Coronary artery (tissue), 2 donors: Measurements from ENCODE around the gene TACR3.
A peak's percentile ranks its signal among the peaks of the same experiment; 100 is the strongest.
"Not testable (repeated sequence)": the region's sequence is repeated elsewhere in the genome, so short reads cannot be mapped to it uniquely, and the experiment has no call there.

Experiments
- DNase-seq: peaks from one replicate; pipeline ENCODE4 v3.0.0-alpha.2; 2017; ENCODE audit warnings: low spot score
- H3K27ac ChIP-seq, 2 donors: fragments of 200-600 bp; sonication (generic); one replicate each; pipeline ENCODE4 v1.5.1; 2016 to 2019
- H3K4me3 ChIP-seq: fragments of 200-600 bp; sonication (generic); 2 replicates; pipeline ENCODE4 v1.5.1; 2016; ENCODE audit warnings: mild to moderate bottlenecking, moderate library complexity
- CTCF ChIP-seq: fragments of 200-600 bp; sonication (generic); IDR thresholded peaks from one replicate; pipeline ENCODE4 v1.5.1; 2019; ENCODE audit warnings: antibody characterized with exemption

TACR3 gene

GRCh38 chr4:103720661-103721060 is 876 bp upstream of the TACR3 start:
- TF ChIP-seq CTCF = no peak
- no peak for DNase-seq
- H3K4me3 ChIP-seq = no peak overlapping the region
- no peak overlapping the region for H3K27ac ChIP-seq

- H3K4me3 ChIP-seq = peak overlapping the region; percentile 38
- no peak for TF ChIP-seq CTCF
- no peak overlapping the region for H3K27ac ChIP-seq
- DNase-seq = no peak
These were observed 518 bp downstream of the TACR3 start for GRCh38 chr4:103719105-103719829.

GRCh38 chr4:103692615-103693014 is 27.2 kb downstream of the TACR3 start:
- Histone ChIP-seq H3K27ac (no peak overlapping the region), H3K4me3 (no peak overlapping the region)
- DNase-seq = no peak
- TF ChIP-seq CTCF = no peak

GRCh38 chr4:103673983-103674382 is 45.8 kb downstream of the TACR3 start:
- no peak overlapping the region for H3K4me3 ChIP-seq
- DNase-seq = no peak
- no peak for TF ChIP-seq CTCF
- no peak overlapping the region for H3K27ac ChIP-seq

- not testable (repeated sequence) for H3K4me3 ChIP-seq, H3K27ac ChIP-seq, DNase-seq
These were observed 53.0 kb downstream of the TACR3 start for GRCh38 chr4:103666764-103667163.

- DNase-seq = no peak
- Histone ChIP-seq H3K4me3 (no peak overlapping the region), H3K27ac (no peak overlapping the region)
- no peak for TF ChIP-seq CTCF
These were observed 55.2 kb downstream of the TACR3 start for GRCh38 chr4:103664436-103665075.

- H3K27ac ChIP-seq = no peak overlapping the region
- TF ChIP-seq CTCF = no peak
- no peak overlapping the region for H3K4me3 ChIP-seq
- DNase-seq = no peak
These were observed 71.2 kb downstream of the TACR3 start for GRCh38 chr4:103648541-103648940.
